Sigmoid colon (tissue), 4 donors: ENCODE data around the gene IGF2.

ENCODE experiments used
- CTCF ChIP-seq, 4 experiments: fragments of 450-650 bp in 3 of 4; fragments of 200-600 bp in 1 of 4; IDR thresholded peaks; one replicate each; pipeline ENCODE4 v1.5.1; 2016 to 2019; ENCODE audit warnings: antibody characterized with exemption in 4 of 4, mild to moderate bottlenecking in 3 of 4, moderate library complexity in 2 of 4
- EP300 ChIP-seq, 4 donors: sonication (generic); formaldehyde crosslinking; IDR thresholded peaks; one replicate each; pipeline ENCODE4 v1.6.1; 2017; ENCODE audit warnings: antibody characterized with exemption in 4 of 4
- POLR2A ChIP-seq, 2 donors: fragments of 450-650 bp; IDR thresholded peaks; one replicate each; pipeline ENCODE4 v1.6.1; 2016; ENCODE audit warnings: antibody characterized with exemption in 2 of 2, mild to moderate bottlenecking in 2 of 2, moderate library complexity in 2 of 2

GRCh38 chr11:2149864-2150847, 11.0 kb upstream of the IGF2 start:
- TF ChIP-seq CTCF (IDR thresholded peaks at IDR 0.05) (no peak), POLR2A (IDR thresholded peaks at IDR 0.05) (no peak), EP300 (IDR thresholded peaks at IDR 0.05) (no peak)
